Measurements from ENCODE around the gene MBNL1. TPM values are rescaled to one million over a fixed set of nuclear protein-coding genes. Genes with fewer than 3 reads are reported as not detected.
"Not testable (repeated sequence)": the region's sequence is repeated elsewhere in the genome, so short reads cannot be mapped to it uniquely, and the experiment has no call there.

MBNL1 gene
- polyA plus RNA-seq, 12 donors, result 53.2 to 85.7 (median 66.9) TPM; not detected in 1

GRCh38 chr3:152317184-152317583, 48.5 kb downstream of the MBNL1 start:
- no peak for DNase-seq

GRCh38 chr3:152317956-152318355, 49.2 kb downstream of the MBNL1 start:
- no peak for DNase-seq

GRCh38 chr3:152318512-152318911, 49.8 kb downstream of the MBNL1 start:
- no peak for DNase-seq

GRCh38 chr3:152319256-152319655, 50.5 kb downstream of the MBNL1 start:
- DNase-seq, result no peak

GRCh38 chr3:152319831-152320617, 51.3 kb downstream of the MBNL1 start:
- DNase-seq, result no peak

- DNase-seq, result no peak
These were observed 52.6 kb downstream of the MBNL1 start for GRCh38 chr3:152321200-152321954.

GRCh38 chr3:152321955-152322377, 53.2 kb downstream of the MBNL1 start:
- DNase-seq, result no peak

GRCh38 chr3:152322756-152323155, 54.0 kb downstream of the MBNL1 start:
- no peak for DNase-seq

GRCh38 chr3:152323834-152324233, 55.1 kb downstream of the MBNL1 start:
- no peak for DNase-seq

- DNase-seq, result no peak
These were observed 56.4 kb downstream of the MBNL1 start for GRCh38 chr3:152325136-152325535.

GRCh38 chr3:152327203-152327602, 58.5 kb downstream of the MBNL1 start:
- DNase-seq, result no peak

GRCh38 chr3:152328841-152329240, 60.1 kb downstream of the MBNL1 start:
- no peak for DNase-seq

GRCh38 chr3:152330559-152330958, 61.8 kb downstream of the MBNL1 start:
- no peak for DNase-seq

GRCh38 chr3:152331018-152331541, 62.4 kb downstream of the MBNL1 start:
- DNase-seq, result no peak

- DNase-seq, result no peak
These were observed 63.3 kb downstream of the MBNL1 start for GRCh38 chr3:152331998-152332397.

- no peak for DNase-seq
These were observed 65.2 kb downstream of the MBNL1 start for GRCh38 chr3:152333928-152334327.

GRCh38 chr3:152334761-152335160, 66.0 kb downstream of the MBNL1 start:
- no peak for DNase-seq

GRCh38 chr3:152335273-152335672, 66.5 kb downstream of the MBNL1 start:
- DNase-seq, result no peak

- not testable (repeated sequence) for DNase-seq
These were observed 68.6 kb downstream of the MBNL1 start for GRCh38 chr3:152337337-152337736.

- DNase-seq, result no peak
These were observed 69.5 kb downstream of the MBNL1 start for GRCh38 chr3:152338159-152338720.

GRCh38 chr3:152339881-152340505, 71.3 kb downstream of the MBNL1 start:
- DNase-seq, result no peak

- DNase-seq, result no peak
These were observed 76.5 kb downstream of the MBNL1 start for GRCh38 chr3:152345233-152345632.
